UCSD-AML1 (cell line): ENCODE data around the gene ABI1.

Source experiments
- DNase-seq: peaks from one replicate; lab custom pipeline; 2025; ENCODE audit not compliant: unreplicated experiment; lab: John Stamatoyannopoulos, UW

The ABI1 gene

GRCh38 chr10:26855186-26855585, 5.6 kb downstream of the ABI1 start:
- no peak for DNase-seq

DNA sequence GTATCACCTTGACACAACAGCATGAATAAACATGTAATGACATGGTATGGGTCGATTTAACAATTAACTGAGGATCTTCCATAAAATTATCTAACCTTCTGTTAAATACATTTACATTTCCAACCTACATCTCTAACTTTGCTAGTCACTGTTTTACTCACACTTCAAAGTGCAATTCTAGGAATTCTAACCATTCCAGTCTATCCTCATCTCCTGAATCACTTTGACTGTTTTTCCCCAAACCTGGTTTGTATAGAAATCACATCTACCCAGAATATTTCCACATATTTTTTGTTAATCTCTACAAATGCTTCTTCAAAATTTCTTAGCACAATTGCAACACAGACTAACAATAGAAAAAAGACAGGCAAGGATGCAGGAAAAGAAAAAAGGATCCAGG, 6.2 kb downstream of the ABI1 start:
- DNase-seq = no peak

- no peak for DNase-seq
Measured at GRCh38 chr10:26844396-26844975, 16.3 kb downstream of the ABI1 start.

DNA sequence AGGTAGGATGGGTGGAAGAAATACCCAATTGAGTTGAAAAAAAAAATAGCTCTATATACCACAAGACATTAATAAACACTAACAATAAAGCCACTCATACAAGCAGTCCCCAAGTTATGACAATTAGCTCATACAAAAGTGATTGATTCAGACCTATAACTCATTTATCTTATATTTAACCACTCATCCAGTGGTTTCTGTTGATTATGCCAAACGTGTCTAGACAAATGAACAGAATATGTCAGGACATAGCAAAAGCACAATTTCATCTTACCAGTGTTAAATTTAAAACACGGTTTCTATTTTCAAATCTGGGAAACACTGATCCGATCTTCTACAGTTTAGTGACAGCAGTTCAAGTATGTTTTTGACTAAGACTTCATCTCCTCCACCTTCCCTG, 17.0 kb downstream of the ABI1 start:
- no peak for DNase-seq

DNA sequence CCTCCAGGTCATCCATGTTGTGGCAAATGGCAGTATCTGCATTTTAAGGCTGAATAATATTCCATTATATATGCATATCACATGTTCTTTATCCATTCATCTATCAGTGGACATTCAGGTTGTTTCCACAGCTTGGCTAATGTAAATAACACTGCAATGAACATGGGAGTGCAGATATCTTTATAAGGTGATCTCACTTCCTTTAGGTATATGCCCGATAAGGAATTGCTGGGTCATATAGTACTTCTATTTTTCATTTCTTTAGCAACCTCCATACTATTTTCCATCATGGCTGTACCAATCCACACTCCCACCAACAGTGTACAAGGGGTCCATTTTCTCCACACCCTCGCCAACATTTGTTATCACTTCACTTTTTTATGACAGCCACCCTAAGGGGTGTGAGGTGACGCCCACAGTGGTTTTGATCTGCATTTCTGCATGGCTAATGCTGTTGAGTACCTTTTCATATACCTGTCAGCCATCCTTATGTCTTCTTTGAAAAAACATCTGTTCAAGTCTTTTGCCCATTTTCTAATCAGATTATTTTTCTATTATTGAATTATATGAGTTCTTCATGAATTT, 18.9 kb downstream of the ABI1 start:
- no peak for DNase-seq

DNA sequence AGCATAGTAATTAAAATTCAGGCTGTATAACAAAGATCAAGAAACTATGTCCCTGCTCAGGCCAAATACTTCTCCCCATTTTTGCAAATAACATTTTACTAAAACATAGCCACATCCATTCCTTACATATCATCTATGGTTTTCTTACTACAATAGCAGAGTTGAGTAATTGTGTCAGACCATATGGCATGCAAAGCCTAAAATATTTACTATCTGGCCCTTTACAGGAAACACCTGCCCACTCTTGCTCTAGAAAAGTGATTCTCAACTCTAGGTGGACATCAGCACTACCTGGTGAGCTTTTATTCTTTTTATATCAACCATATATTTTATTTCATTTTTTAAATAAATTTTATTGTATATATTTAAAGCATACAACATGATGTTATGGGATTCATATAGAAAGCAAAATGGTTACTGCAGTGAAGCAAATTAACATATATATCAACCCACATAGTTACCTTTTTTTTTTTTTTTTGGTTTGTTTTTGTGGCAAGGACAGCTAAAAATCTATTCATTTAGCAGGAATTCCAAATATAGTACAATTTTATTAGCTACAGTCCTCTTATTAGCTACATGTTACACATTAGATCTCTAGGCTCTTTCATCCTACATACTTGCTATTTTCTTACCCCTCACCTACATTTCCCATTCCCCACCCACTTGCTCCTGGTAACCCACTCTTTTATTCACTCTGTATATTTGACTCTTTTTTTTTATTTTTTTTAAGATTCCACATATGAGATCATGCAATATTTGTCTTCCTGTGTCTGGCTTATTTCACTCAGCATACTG, 19.6 kb downstream of the ABI1 start:
- DNase-seq = no peak

GRCh38 chr10:26839966-26840627, 20.7 kb downstream of the ABI1 start:
- no peak for DNase-seq

GRCh38 chr10:26837139-26837538, 23.6 kb downstream of the ABI1 start:
- no peak for DNase-seq

DNA sequence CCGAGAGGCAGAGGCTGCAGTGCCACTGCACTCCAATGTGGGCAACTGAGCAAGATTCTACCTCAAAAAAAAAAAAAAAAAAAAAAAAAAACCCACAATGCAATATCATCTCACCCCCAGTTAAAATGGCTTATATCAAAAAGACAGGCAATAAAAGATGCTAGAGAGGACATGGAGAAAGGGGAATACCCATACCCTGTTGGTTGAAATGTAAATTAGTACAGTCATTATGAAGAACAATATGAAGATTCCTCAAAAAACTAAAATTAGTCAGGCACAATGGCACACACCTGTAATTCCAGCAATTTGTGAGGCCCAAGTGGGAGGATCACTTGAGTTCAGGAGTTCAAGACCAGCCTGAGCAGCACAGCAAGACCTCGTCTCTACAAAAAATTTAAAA, 25.7 kb downstream of the ABI1 start:
- no peak for DNase-seq

GRCh38 chr10:26832960-26833359, 27.8 kb downstream of the ABI1 start:
- no peak for DNase-seq

DNA sequence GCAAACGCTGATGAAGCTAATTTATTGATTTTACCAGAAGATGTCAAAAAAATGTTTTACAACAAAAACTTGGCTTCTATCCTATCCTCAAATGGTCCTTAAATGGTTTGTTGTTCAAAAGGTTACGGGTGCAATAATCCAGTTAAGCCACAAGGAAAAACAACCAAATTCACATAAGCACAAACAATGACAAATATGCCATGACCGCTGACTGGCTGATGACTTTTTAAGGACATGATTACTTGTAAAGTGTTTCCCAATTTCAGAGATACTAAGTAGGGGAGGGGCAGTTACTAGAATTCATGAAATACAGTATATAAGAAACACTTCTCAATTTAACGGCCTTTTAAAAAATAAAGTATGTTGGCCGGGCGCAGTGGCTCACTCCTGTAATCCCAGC, 28.8 kb downstream of the ABI1 start:
- DNase-seq = no peak

GRCh38 chr10:26829810-26830515, 30.8 kb downstream of the ABI1 start:
- peak; percentile 10 for DNase-seq

- no peak for DNase-seq
Measured at GRCh38 chr10:26824015-26824690, 36.6 kb downstream of the ABI1 start.

- no peak for DNase-seq
Measured at GRCh38 chr10:26821699-26822570, 38.8 kb downstream of the ABI1 start.

DNA sequence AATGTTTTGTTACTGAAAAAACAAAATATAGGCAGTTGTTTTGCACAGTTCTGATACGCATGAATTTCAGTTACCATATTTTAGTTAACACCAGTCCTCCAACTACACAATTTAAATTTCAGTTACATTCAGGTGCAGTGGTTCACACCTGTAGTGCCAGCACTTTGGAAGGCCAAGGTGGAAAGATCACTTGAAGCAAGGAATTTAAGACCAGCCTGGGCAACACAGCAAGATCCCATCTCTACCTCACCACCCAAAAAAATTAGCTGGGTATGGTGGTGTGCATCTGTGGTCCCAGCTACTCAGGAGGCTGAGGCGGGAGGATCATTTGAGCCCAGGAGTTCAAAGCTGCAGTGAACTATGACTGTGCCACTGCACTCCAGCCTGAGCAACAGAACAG, 45.3 kb downstream of the ABI1 start:
- DNase-seq = no peak

DNA sequence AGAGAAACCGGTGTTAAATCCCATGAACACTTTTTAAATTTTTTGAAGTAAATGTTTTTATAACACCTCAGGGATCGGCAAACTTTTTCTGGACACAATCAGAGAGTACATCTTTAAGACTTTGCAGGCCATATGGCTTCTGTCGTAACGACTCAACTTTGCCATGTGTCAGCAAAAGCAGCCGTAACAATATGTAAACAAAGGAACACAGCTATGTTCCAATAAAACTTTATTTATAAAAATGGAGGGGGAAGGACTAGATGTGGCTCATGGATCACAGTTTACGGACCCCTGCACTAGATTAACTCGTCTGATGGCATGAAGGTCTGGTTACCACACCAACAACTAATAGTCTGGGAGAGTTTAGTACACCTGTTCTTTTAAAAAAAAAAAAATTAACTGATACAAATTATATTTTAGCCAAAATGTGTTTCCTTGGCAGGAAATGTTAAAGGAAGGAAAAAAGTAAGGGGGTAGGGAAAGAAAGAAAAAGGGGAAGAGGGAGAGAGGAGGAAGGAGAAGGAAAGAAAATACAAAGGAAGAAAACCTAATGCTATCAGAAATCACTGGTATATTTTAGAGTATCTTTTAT, 50.2 kb downstream of the ABI1 start:
- DNase-seq = no peak

DNA sequence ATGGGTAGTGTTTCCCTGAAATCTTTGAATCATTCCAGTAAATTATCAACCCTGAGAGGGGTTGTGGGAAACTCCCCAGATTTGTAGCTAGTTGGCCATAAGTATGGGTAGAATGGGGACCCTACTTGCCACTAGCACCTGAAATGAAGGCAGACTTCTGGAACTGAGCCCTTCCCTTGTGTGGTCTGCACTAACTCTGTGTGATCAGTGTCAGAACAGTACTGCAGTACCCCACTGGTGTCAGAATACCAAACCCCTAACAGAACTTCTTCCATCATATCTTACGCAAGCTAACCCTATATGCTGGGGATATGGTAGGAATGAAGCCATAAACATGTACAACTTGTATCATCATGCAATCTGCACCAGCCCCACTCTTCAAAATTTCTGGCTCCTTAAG, 50.8 kb downstream of the ABI1 start:
- no peak for DNase-seq

DNA sequence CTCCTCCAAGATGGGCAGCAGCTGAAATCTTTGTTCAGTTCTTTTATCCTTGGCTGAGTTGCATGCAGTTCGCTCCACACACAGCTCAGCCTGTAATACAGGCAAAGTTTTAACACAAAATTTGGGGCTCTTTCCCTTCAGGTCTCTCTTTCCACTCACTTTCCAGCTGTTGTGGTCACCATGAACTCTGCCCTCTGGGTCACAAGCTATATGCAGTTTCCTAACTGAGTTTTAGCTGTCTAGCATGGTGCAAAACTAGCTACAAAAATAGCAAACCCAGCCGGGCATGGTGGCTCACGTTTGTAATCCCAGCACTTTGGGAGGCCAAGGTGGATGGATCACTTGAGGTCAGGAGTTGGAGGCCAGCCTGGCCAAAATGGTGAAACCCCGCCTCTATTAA, 53.2 kb downstream of the ABI1 start:
- DNase-seq = no peak

DNA sequence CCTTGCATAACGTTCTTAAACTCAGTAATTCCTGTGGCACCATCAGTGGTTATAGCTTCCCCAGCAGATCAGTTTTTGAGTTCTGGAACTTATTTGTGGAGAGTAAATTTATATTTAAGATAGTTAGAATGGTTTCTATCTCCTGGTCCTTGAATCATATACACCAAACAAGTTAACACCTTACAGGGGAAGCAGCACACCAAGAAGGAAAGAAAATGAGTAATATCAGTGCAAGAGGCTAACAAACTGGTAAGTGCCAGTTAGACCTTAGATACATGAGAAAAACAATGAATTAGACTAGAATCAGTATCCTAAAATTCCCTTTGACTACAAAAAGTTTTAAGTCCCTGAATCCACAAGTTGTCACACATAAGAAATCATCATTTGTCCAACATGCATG, 54.2 kb downstream of the ABI1 start:
- no peak for DNase-seq
